HL-60 (cell line): Measurements from ENCODE around the gene HARBI1.

Source experiments
- GABPA ChIP-seq: IDR thresholded peaks from 2 replicates; pipeline ENCODE4 v1.6.1; 2012; ENCODE audit warnings: low read depth
- POLR2AphosphoS5 ChIP-seq: IDR thresholded peaks from 2 replicates; pipeline ENCODE4 v1.6.1; 2012; ENCODE audit warnings: low read depth
- REST ChIP-seq: IDR thresholded peaks from 2 replicates; pipeline ENCODE4 v1.6.1; 2012; ENCODE audit warnings: low read depth; ENCODE audit not compliant: insufficient replicate concordance
- SPI1 ChIP-seq: IDR thresholded peaks from 2 replicates; pipeline ENCODE4 v1.6.1; 2012; ENCODE audit warnings: low read depth, mild to moderate bottlenecking, borderline replicate concordance
- TF ChIP-seq, protein P1 (sequence below): IDR thresholded peaks from one replicate; pipeline ENCODE4 v1.5.1; 2011; ENCODE audit warnings: low read length, control low read depth, inconsistent platforms; ENCODE audit not compliant: insufficient read depth

- TF ChIP-seq POLR2AphosphoS5 (no peak), REST (no peak), SPI1 (no peak), GABPA (no peak)
- TF ChIP-seq, protein P1, sequence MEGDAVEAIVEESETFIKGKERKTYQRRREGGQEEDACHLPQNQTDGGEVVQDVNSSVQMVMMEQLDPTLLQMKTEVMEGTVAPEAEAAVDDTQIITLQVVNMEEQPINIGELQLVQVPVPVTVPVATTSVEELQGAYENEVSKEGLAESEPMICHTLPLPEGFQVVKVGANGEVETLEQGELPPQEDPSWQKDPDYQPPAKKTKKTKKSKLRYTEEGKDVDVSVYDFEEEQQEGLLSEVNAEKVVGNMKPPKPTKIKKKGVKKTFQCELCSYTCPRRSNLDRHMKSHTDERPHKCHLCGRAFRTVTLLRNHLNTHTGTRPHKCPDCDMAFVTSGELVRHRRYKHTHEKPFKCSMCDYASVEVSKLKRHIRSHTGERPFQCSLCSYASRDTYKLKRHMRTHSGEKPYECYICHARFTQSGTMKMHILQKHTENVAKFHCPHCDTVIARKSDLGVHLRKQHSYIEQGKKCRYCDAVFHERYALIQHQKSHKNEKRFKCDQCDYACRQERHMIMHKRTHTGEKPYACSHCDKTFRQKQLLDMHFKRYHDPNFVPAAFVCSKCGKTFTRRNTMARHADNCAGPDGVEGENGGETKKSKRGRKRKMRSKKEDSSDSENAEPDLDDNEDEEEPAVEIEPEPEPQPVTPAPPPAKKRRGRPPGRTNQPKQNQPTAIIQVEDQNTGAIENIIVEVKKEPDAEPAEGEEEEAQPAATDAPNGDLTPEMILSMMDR, result no peak
Observed at GRCh38 chr11:46611526-46612304, 5.3 kb downstream of the HARBI1 start.
